Measurements from ENCODE around the gene RNF125.

The RNF125 gene

DNA sequence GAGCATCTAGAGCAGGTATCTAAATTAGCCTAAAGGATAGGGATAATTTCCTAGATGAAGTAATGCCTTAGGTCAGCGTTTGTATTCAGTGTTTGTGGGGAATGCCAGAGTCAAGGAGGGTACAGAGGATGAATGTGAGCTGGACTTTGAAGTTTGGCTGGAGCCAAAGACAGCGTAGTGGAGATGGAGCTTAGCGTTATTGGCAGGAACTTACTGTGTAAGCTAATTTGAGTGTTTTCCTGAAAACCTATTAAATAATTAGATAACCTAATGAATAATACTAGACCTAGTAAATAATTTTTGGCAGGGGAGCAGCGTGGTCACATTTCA is 77.2 kb downstream of the RNF125 start:
- TF ChIP-seq CTCF (IDR thresholded peaks at IDR 0.05; ENCODE audit: control insufficient read depth, extremely low read depth, insufficient read depth) = no peak
- no peak for DNase-seq (ENCODE audit: low read depth)
- H3K4me3 ChIP-seq (ENCODE audit: low read depth, low read length) = no peak overlapping the region

DNA sequence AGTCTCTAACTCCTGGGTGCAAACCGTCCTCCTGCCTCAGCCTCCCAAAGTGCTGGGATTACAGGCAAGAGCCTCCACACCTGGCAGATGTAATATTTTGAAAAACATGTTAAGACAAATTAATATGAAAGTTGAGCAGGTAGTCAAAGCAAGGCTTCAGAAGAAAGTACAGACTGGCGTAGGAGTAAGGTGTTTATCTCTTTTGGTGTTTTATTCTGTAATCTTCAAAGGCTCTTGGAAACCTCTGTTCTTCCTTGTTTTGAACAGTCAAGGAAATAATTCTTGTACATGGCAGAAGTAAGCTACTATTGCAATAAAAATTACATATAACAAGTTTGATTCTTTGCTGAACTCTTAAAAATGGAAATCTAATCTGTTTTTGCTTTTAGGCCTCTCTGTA is 78.3 kb downstream of the RNF125 start:
- no peak for DNase-seq (ENCODE audit: low read depth)
- TF ChIP-seq CTCF (IDR thresholded peaks at IDR 0.05; ENCODE audit: control insufficient read depth, extremely low read depth, insufficient read depth) = no peak
- H3K4me3 ChIP-seq (ENCODE audit: low read depth, low read length) = no peak overlapping the region

DNA sequence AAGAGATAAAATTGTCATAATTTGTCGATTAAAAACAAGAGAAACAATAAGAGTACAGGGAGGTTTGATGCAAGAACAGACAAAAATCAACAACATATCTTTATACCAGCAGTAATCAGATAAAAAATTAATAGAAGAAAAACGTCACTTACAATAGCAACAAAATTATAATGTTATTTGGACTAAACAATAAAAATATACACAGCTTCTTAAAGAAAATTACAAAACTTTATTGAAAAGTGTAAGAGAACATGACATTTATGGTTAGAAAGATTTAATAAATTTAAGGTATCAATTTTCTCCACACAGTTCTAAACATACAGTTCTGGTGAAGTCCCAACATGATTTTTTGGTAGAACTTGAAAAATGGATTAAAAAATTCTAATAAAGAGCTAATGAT is 85.9 kb downstream of the RNF125 start:
- no peak overlapping the region for H3K4me3 ChIP-seq (ENCODE audit: low read depth, low read length)
- no peak for DNase-seq (ENCODE audit: low read depth)
- TF ChIP-seq CTCF (IDR thresholded peaks at IDR 0.05; ENCODE audit: control insufficient read depth, extremely low read depth, insufficient read depth) = no peak

GRCh38 chr18:32110005-32110404 is 91.4 kb downstream of the RNF125 start:
- no peak for DNase-seq (ENCODE audit: low read depth)
- no peak overlapping the region for H3K4me3 ChIP-seq (ENCODE audit: low read depth, low read length)
- no peak for TF ChIP-seq CTCF (IDR thresholded peaks at IDR 0.05; ENCODE audit: control insufficient read depth, extremely low read depth, insufficient read depth)

DNA sequence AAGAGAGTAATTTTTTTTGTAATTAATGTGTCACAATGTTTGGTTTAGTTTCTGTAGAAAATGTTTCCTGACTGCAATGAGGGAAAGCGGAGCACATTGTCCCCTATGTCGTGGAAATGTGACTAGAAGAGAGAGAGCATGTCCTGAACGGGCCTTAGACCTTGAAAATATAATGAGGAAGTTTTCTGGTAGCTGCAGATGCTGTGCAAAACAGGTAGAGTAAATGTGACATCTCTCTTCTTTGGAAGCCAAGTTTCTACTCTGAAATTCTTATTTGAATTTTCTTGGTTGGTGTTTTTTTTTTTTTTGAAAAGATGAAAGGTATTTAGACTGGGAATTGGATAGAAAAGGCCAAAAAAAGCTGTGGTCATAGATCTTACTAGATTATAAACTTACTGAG is 93.1 kb downstream of the RNF125 start:
- no peak overlapping the region for H3K4me3 ChIP-seq (ENCODE audit: low read depth, low read length)
- TF ChIP-seq CTCF (IDR thresholded peaks at IDR 0.05; ENCODE audit: control insufficient read depth, extremely low read depth, insufficient read depth) = no peak
- DNase-seq (ENCODE audit: low read depth) = no peak

GRCh38 chr18:32112826-32113225 is 94.2 kb downstream of the RNF125 start:
- no peak for TF ChIP-seq CTCF (IDR thresholded peaks at IDR 0.05; ENCODE audit: control insufficient read depth, extremely low read depth, insufficient read depth)
- no peak for DNase-seq (ENCODE audit: low read depth)
- no peak overlapping the region for H3K4me3 ChIP-seq (ENCODE audit: low read depth, low read length)

GRCh38 chr18:32114293-32114942 is 95.8 kb downstream of the RNF125 start:
- no peak for TF ChIP-seq CTCF (IDR thresholded peaks at IDR 0.05; ENCODE audit: control insufficient read depth, extremely low read depth, insufficient read depth)
- no peak overlapping the region for H3K4me3 ChIP-seq (ENCODE audit: low read depth, low read length)

More at GRCh38 chr18:32114293-32114942, 95.8 kb downstream of the RNF125 start:
- no peak for DNase-seq (ENCODE audit: low read depth)
